Thyroid gland (tissue), 4 donors: Measurements from ENCODE around the gene AGBL1.

Source experiments
- CTCF ChIP-seq, 6 experiments: fragments of 200-600 bp in 3 of 6; fragments of 450-650 bp in 3 of 6; sonication (generic) in 3 of 6; IDR thresholded peaks; one replicate each; pipeline ENCODE4 v1.5.1; 2016 to 2019; ENCODE audit warnings: antibody characterized with exemption in 6 of 6, mild to moderate bottlenecking in 2 of 6, inconsistent platforms in 1 of 6, moderate library complexity in 1 of 6
- POLR2A ChIP-seq, 2 donors: fragments of 450-650 bp; IDR thresholded peaks; one replicate each; pipeline ENCODE4 v1.6.1; 2017; ENCODE audit warnings: antibody characterized with exemption in 2 of 2, mild to moderate bottlenecking in 2 of 2, moderate library complexity in 1 of 2

GRCh38 chr15:86833595-86833994 lies 753.9 kb downstream of the AGBL1 start:
- TF ChIP-seq POLR2A (IDR thresholded peaks at IDR 0.05) (no peak), CTCF (IDR thresholded peaks at IDR 0.05) (no peak)
